Measurements from ENCODE around the gene ALDH4A1. TPM values are rescaled to one million over a fixed set of nuclear protein-coding genes. Genes with fewer than 3 reads are reported as not detected.

The ALDH4A1 gene
- total and polyA plus RNA-seq, 4 donors, result 162 to 424 (median 244) TPM

DNA sequence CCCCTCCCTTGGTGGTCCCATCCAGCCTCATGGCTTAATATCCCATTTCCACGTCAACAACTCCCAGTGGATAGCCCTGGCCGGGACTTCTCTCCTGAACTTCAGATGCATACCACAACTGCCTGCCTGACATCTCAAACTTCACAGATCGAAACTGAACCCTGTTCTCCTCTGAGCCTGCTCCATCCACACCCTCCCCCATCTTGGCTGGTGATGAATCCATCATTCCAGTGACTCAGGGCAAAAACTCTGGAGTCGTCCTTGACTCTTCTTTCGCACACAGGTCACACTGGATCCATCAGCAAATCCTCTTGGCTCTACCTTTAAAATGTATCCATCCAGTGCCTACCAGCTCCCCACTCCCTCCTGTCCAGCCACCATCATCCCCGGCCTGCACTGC is 46.8 kb downstream of the ALDH4A1 start:
- Histone ChIP-seq H3K27ac (ENCODE audit: low read depth in 1 of 2, low read length in 2 of 2) (no peak overlapping the region), H3K4me1 (ENCODE audit: control insufficient read depth in 4 of 4, insufficient read depth in 4 of 4, low read length in 3 of 4) (no peaks in the 10 kb centered on the region), H3K9ac (ENCODE audit: low read depth in 1 of 2, low read length in 2 of 2) (no peak overlapping the region), H3K9me3 (ENCODE audit: control insufficient read depth in 4 of 4, low read length in 3 of 4) (no peaks in the 10 kb centered on the region), H3K27me3 (ENCODE audit: control insufficient read depth in 4 of 4, insufficient read depth in 4 of 4, low read length in 3 of 4) (peaks cover 0 to 3% (median 1%) of the 10 kb centered on the region in 4 donors), H3K4me3 (ENCODE audit: low read depth in 1 of 3, low read length in 3 of 3) (no peak overlapping the region), H3K36me3 (ENCODE audit: control insufficient read depth in 4 of 4, insufficient read depth in 3 of 4, low read depth in 1 of 4, low read length in 3 of 4) (no peaks in the 10 kb centered on the region)
- TF ChIP-seq, protein P1, sequence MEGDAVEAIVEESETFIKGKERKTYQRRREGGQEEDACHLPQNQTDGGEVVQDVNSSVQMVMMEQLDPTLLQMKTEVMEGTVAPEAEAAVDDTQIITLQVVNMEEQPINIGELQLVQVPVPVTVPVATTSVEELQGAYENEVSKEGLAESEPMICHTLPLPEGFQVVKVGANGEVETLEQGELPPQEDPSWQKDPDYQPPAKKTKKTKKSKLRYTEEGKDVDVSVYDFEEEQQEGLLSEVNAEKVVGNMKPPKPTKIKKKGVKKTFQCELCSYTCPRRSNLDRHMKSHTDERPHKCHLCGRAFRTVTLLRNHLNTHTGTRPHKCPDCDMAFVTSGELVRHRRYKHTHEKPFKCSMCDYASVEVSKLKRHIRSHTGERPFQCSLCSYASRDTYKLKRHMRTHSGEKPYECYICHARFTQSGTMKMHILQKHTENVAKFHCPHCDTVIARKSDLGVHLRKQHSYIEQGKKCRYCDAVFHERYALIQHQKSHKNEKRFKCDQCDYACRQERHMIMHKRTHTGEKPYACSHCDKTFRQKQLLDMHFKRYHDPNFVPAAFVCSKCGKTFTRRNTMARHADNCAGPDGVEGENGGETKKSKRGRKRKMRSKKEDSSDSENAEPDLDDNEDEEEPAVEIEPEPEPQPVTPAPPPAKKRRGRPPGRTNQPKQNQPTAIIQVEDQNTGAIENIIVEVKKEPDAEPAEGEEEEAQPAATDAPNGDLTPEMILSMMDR (IDR thresholded peaks at IDR 0.05; ENCODE audit: low read depth, low read length, missing input control), result no peak
- TF ChIP-seq, protein P2, sequence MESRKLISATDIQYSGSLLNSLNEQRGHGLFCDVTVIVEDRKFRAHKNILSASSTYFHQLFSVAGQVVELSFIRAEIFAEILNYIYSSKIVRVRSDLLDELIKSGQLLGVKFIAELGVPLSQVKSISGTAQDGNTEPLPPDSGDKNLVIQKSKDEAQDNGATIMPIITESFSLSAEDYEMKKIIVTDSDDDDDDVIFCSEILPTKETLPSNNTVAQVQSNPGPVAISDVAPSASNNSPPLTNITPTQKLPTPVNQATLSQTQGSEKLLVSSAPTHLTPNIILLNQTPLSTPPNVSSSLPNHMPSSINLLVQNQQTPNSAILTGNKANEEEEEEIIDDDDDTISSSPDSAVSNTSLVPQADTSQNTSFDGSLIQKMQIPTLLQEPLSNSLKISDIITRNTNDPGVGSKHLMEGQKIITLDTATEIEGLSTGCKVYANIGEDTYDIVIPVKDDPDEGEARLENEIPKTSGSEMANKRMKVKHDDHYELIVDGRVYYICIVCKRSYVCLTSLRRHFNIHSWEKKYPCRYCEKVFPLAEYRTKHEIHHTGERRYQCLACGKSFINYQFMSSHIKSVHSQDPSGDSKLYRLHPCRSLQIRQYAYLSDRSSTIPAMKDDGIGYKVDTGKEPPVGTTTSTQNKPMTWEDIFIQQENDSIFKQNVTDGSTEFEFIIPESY (IDR thresholded peaks at IDR 0.05), result no peak
- no peak for TF ChIP-seq RAD21 (IDR thresholded peaks at IDR 0.05)
- no peak for TF ChIP-seq RXRA (IDR thresholded peaks at IDR 0.05)
- no peak for TF ChIP-seq FOXA1 (IDR thresholded peaks at IDR 0.05)
- TF ChIP-seq, protein P3, sequence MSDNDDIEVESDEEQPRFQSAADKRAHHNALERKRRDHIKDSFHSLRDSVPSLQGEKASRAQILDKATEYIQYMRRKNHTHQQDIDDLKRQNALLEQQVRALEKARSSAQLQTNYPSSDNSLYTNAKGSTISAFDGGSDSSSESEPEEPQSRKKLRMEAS (IDR thresholded peaks at IDR 0.05), result no peak
- TF ChIP-seq NR2F2 (IDR thresholded peaks at IDR 0.05), result no peak
- TF ChIP-seq JUND (IDR thresholded peaks at IDR 0.05), result no peak
- TF ChIP-seq HNF4A (conservative IDR thresholded peaks at IDR 0.05), result no peak
- no peak for TF ChIP-seq SP1 (IDR thresholded peaks at IDR 0.05)
- TF ChIP-seq GABPA (IDR thresholded peaks at IDR 0.05 in 1 of 2, conservative IDR thresholded peaks at IDR 0.05 in 1 of 2), result no peak
- TF ChIP-seq YY1 (IDR thresholded peaks at IDR 0.05), result no peak
- TF ChIP-seq TAF1 (conservative IDR thresholded peaks at IDR 0.05), result no peak
- 74% methylated on average over 6 of the region's 6 CpGs for WGBS
- no peak for DNase-seq (ENCODE audit: low spot score)

DNA sequence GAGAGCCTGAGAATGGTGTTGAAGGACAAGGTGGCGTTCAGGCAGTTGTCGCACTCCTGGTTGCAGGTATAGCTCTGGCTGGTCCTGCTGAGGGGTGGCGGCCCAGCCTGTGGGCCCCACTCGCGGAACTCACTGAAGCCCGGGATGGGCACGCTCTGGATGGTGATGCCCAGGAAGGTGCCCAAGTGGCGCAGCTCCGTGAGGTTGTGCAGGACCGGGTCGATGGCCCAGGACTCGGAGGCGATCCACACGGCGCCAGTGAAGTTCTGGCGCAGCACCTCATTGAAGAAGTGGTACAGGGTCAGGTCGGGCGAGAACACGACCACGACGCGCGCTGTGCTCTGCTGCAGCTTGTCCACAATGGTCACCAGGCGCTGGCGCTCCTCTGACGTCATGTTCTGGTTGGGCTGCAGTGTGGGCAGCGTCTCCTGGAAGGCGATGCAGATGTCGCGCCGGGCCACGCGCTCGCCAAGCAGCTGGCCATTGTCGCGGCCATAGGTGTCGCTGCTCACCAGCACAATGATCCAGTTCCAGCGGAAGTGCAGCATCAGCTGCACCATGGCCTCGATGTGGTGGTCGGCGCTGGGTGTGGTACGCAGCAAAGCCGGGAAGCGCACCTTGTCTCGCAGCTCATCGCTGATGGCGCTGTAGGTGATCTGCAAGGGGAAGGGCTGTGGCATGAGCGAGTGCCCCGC is 47.9 kb downstream of the ALDH4A1 start:
- H3K4me3 ChIP-seq (ENCODE audit: low read depth in 1 of 3, low read length in 3 of 3), result no peak overlapping the region
- no peaks in the 10 kb centered on the region for H3K9me3 ChIP-seq (ENCODE audit: control insufficient read depth in 4 of 4, low read length in 3 of 4)
- no peak overlapping the region for H3K27ac ChIP-seq (ENCODE audit: low read depth in 1 of 2, low read length in 2 of 2)
- WGBS, result 87% methylated on average over 49 of the region's 49 CpGs
- DNase-seq (ENCODE audit: low spot score), result no peak
- TF ChIP-seq RXRA (IDR thresholded peaks at IDR 0.05) (no peak), FOXA1 (IDR thresholded peaks at IDR 0.05) (no peak), SP1 (IDR thresholded peaks at IDR 0.05) (no peak), YY1 (IDR thresholded peaks at IDR 0.05) (no peak)
- H3K27me3 ChIP-seq (ENCODE audit: control insufficient read depth in 4 of 4, insufficient read depth in 4 of 4, low read length in 3 of 4), result peaks cover 0 to 3% (median 1%) of the 10 kb centered on the region in 4 donors
- H3K4me1 ChIP-seq (ENCODE audit: control insufficient read depth in 4 of 4, insufficient read depth in 4 of 4, low read length in 3 of 4), result no peaks in the 10 kb centered on the region
- no peaks in the 10 kb centered on the region for H3K36me3 ChIP-seq (ENCODE audit: control insufficient read depth in 4 of 4, insufficient read depth in 3 of 4, low read depth in 1 of 4, low read length in 3 of 4)
- no peak overlapping the region for H3K9ac ChIP-seq (ENCODE audit: low read depth in 1 of 2, low read length in 2 of 2)

DNA sequence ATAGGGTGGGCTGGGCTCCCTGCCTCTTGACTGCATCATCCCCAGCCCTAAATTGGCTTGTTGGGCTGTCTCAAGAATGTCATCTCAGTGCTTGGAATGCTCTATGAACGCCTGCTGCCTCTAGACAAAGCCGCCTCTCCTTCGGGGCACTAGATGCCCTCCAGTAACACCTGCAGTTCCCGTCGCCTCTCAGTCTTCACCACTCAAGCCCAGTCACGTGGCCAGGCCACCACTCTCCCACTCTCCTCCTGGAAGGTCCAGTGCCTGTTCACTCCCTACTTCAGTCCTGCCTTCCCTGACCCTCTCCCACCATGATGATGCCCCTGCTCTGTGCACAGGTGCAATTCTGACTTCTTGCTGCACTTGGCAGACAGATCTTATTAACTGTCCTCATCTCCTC is 49.9 kb downstream of the ALDH4A1 start:
- Histone ChIP-seq H3K4me1 (ENCODE audit: control insufficient read depth in 4 of 4, insufficient read depth in 4 of 4, low read length in 3 of 4) (no peaks in the 10 kb centered on the region), H3K9ac (ENCODE audit: low read depth in 1 of 2, low read length in 2 of 2) (no peak overlapping the region), H3K4me3 (ENCODE audit: low read depth in 1 of 3, low read length in 3 of 3) (no peak overlapping the region), H3K36me3 (ENCODE audit: control insufficient read depth in 4 of 4, insufficient read depth in 3 of 4, low read depth in 1 of 4, low read length in 3 of 4) (no peaks in the 10 kb centered on the region), H3K27me3 (ENCODE audit: control insufficient read depth in 4 of 4, insufficient read depth in 4 of 4, low read length in 3 of 4) (peaks cover 0 to 3% (median 1%) of the 10 kb centered on the region in 4 donors), H3K9me3 (ENCODE audit: control insufficient read depth in 4 of 4, low read length in 3 of 4) (no peaks in the 10 kb centered on the region), H3K27ac (ENCODE audit: low read depth in 1 of 2, low read length in 2 of 2) (no peak overlapping the region)
- 57% methylated on average over 6 of the region's 6 CpGs for WGBS
- DNase-seq (ENCODE audit: low spot score), result no peak
- TF ChIP-seq, protein P3 (IDR thresholded peaks at IDR 0.05), result no peak
- TF ChIP-seq YY1 (IDR thresholded peaks at IDR 0.05) (no peak), NR2F2 (IDR thresholded peaks at IDR 0.05) (no peak), JUND (IDR thresholded peaks at IDR 0.05) (no peak)
- TF ChIP-seq, protein P1 (IDR thresholded peaks at IDR 0.05; ENCODE audit: low read depth, low read length, missing input control), result no peak
- TF ChIP-seq, protein P4, sequence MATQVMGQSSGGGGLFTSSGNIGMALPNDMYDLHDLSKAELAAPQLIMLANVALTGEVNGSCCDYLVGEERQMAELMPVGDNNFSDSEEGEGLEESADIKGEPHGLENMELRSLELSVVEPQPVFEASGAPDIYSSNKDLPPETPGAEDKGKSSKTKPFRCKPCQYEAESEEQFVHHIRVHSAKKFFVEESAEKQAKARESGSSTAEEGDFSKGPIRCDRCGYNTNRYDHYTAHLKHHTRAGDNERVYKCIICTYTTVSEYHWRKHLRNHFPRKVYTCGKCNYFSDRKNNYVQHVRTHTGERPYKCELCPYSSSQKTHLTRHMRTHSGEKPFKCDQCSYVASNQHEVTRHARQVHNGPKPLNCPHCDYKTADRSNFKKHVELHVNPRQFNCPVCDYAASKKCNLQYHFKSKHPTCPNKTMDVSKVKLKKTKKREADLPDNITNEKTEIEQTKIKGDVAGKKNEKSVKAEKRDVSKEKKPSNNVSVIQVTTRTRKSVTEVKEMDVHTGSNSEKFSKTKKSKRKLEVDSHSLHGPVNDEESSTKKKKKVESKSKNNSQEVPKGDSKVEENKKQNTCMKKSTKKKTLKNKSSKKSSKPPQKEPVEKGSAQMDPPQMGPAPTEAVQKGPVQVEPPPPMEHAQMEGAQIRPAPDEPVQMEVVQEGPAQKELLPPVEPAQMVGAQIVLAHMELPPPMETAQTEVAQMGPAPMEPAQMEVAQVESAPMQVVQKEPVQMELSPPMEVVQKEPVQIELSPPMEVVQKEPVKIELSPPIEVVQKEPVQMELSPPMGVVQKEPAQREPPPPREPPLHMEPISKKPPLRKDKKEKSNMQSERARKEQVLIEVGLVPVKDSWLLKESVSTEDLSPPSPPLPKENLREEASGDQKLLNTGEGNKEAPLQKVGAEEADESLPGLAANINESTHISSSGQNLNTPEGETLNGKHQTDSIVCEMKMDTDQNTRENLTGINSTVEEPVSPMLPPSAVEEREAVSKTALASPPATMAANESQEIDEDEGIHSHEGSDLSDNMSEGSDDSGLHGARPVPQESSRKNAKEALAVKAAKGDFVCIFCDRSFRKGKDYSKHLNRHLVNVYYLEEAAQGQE (IDR thresholded peaks at IDR 0.05), result no peak

Measured in liver (tissue), 9 donors.